Mesenchymal stem cell (in vitro differentiated cells and primary cell): ENCODE measurements around the gene NR2F1-AS1.

Experiments
- DNase-seq: peaks from one replicate; pipeline ENCODE4 v3.0.0-alpha.2; 2013
- H2AFZ ChIP-seq: one replicate; pipeline ENCODE4 v1.6.1; 2013; ENCODE audit warnings: low read depth, mild to moderate bottlenecking, control low read depth, inconsistent platforms, low read length, moderate library complexity
- H2AK5ac ChIP-seq: 2 replicates; pipeline ENCODE4 v1.6.1; 2013; ENCODE audit warnings: low read length, moderate library complexity, mild to moderate bottlenecking, inconsistent platforms; ENCODE audit not compliant: severe bottlenecking
- H2BK120ac ChIP-seq: one replicate; pipeline ENCODE4 v1.6.1; 2013; ENCODE audit warnings: low read depth, mild to moderate bottlenecking, inconsistent platforms, low read length, moderate library complexity
- H2BK12ac ChIP-seq, 2 experiments: one replicate each; pipeline ENCODE4 v1.6.1; 2013; ENCODE audit warnings: inconsistent platforms in 2 of 2, low read length in 2 of 2, mild to moderate bottlenecking in 2 of 2, moderate library complexity in 2 of 2, control low read depth in 1 of 2
- H2BK15ac ChIP-seq: one replicate; pipeline ENCODE4 v1.6.1; 2013; ENCODE audit warnings: mild to moderate bottlenecking, low read depth, inconsistent platforms; ENCODE audit not compliant: poor library complexity, severe bottlenecking
- H2BK5ac ChIP-seq: 2 replicates; pipeline ENCODE4 v1.6.1; 2013; ENCODE audit warnings: low read depth, mild to moderate bottlenecking, low read length, control low read depth, inconsistent platforms; ENCODE audit not compliant: poor library complexity, severe bottlenecking
- H3K14ac ChIP-seq, 2 experiments: one replicate each; pipeline ENCODE4 v1.6.1; 2013; ENCODE audit warnings: inconsistent platforms in 2 of 2, low read length in 2 of 2, control low read depth in 1 of 2, mild to moderate bottlenecking in 1 of 2, moderate library complexity in 1 of 2
- H3K18ac ChIP-seq, 2 experiments: one replicate each; pipeline ENCODE4 v1.6.1; 2013; ENCODE audit warnings: inconsistent platforms in 2 of 2, low read length in 2 of 2, control low read depth in 1 of 2, low read depth in 1 of 2, mild to moderate bottlenecking in 1 of 2
- H3K23ac ChIP-seq, 2 experiments: one replicate each; pipeline ENCODE4 v1.6.1; 2013; ENCODE audit warnings: inconsistent platforms in 2 of 2, low read length in 2 of 2, mild to moderate bottlenecking in 2 of 2, moderate library complexity in 2 of 2, control low read depth in 1 of 2
- H3K27ac ChIP-seq: 2 replicates; pipeline ENCODE4 v1.5.1; 2013; ENCODE audit warnings: mild to moderate bottlenecking, moderate library complexity, low read length, control low read depth, inconsistent platforms; ENCODE audit not compliant: poor library complexity, severe bottlenecking
- H3K27me3 ChIP-seq, 2 experiments: 2 replicates each; pipeline versions ENCODE4 v1.6.1 to v1.7.0; 2013; ENCODE audit warnings: low read length in 2 of 2, mild to moderate bottlenecking in 2 of 2, moderate library complexity in 2 of 2, control low read depth in 1 of 2, inconsistent platforms in 1 of 2; ENCODE audit not compliant: control insufficient read depth in 1 of 2, insufficient read depth in 1 of 2
- H3K36me3 ChIP-seq, 2 experiments: 2 replicates each; pipeline versions ENCODE4 v1.6.1 to v1.7.0; 2013; ENCODE audit warnings: low read length in 2 of 2, control low read depth in 1 of 2, inconsistent platforms in 1 of 2, low read depth in 1 of 2, mild to moderate bottlenecking in 1 of 2; ENCODE audit not compliant: insufficient read depth in 2 of 2, control insufficient read depth in 1 of 2
- H3K4ac ChIP-seq, 2 experiments: one replicate each; pipeline ENCODE4 v1.6.1; 2013; ENCODE audit warnings: inconsistent platforms in 2 of 2, low read length in 2 of 2, mild to moderate bottlenecking in 2 of 2, moderate library complexity in 2 of 2, control low read depth in 1 of 2, low read depth in 1 of 2
- H3K4me1 ChIP-seq: 2 replicates; pipeline ENCODE4 v1.6.1; 2013; ENCODE audit warnings: low read depth, low read length, control low read depth; ENCODE audit not compliant: control insufficient read depth, insufficient read depth
- H3K4me2 ChIP-seq: 2 replicates; pipeline ENCODE4 v1.6.1; 2013; ENCODE audit warnings: low read length, mild to moderate bottlenecking, inconsistent platforms; ENCODE audit not compliant: poor library complexity, severe bottlenecking
- H3K4me3 ChIP-seq, 2 experiments: 2 replicates each; pipeline versions ENCODE4 v1.5.1 to v1.7.0; 2013; ENCODE audit warnings: low read length in 2 of 2, mild to moderate bottlenecking in 2 of 2, control low read depth in 1 of 2, low read depth in 1 of 2; ENCODE audit not compliant: insufficient read depth in 1 of 2
- H3K79me1 ChIP-seq: replicated peaks from 2 replicates; pipeline ENCODE4 v1.6.1; 2013; ENCODE audit warnings: mild to moderate bottlenecking, control low read depth, low read length, inconsistent platforms; ENCODE audit not compliant: poor library complexity, severe bottlenecking
- H3K9ac ChIP-seq: 2 replicates; pipeline ENCODE4 v1.7.0; 2013; ENCODE audit warnings: mild to moderate bottlenecking, low read length, moderate library complexity
- H3K9me3 ChIP-seq: 2 replicates; pipeline ENCODE4 v1.7.0; 2013; ENCODE audit warnings: mild to moderate bottlenecking, low read length; ENCODE audit not compliant: control insufficient read depth
- H4K8ac ChIP-seq: one replicate; pipeline ENCODE4 v1.6.1; 2013; ENCODE audit warnings: inconsistent platforms, mild to moderate bottlenecking, low read length, moderate library complexity
- H4K91ac ChIP-seq: one replicate; pipeline ENCODE4 v1.6.1; 2013; ENCODE audit warnings: mild to moderate bottlenecking, low read length, inconsistent platforms
- WGBS: methylation state at CpG from one replicate; pipeline ENCODE4 v1.1.7; 2013; ENCODE audit warnings: mixed read lengths; 5-methylcytosine and 5-hydroxymethylcytosine counted together

Gene NR2F1-AS1

GRCh38 chr5:93569300-93570160, 11.5 kb downstream of the NR2F1-AS1 start:
- Histone ChIP-seq H3K4me3 (no peak overlapping the region), H3K14ac (no peak overlapping the region), H3K4me1 (peaks cover 21% of the 10 kb centered on the region), H3K18ac (peak overlapping the region in 1 of 2 experiments; percentile 72), H3K4ac (no peak overlapping the region), H3K36me3 (no peaks in the 10 kb centered on the region), H3K79me1 (peaks cover 8% of the 10 kb centered on the region), H2BK120ac (no peak overlapping the region), H4K91ac (no peak overlapping the region), H3K9ac (no peak overlapping the region), H2BK12ac (peak overlapping the region in 1 of 2 experiments; percentile 54), H2BK15ac (no peak overlapping the region), H3K27me3 (peaks cover 8 to 38% of the 10 kb centered on the region in 2 experiments), H2AK5ac (no peak overlapping the region), H3K23ac (no peak overlapping the region), H3K4me2 (no peak overlapping the region), H3K9me3 (no peaks in the 10 kb centered on the region), H3K27ac (no peak overlapping the region), H2BK5ac (no peak overlapping the region), H2AFZ (no peak overlapping the region), H4K8ac (peak overlapping the region; percentile 67)
- WGBS: 74% methylated on average over 12 of the region's 13 CpGs
- no peak for DNase-seq

- no peaks in the 10 kb centered on the region for H3K9me3 ChIP-seq
- no peaks in the 10 kb centered on the region for H3K36me3 ChIP-seq
- no peak overlapping the region for H4K91ac ChIP-seq
- WGBS: no CpG with 5 or more reads among the region's 1 CpG
- no peak overlapping the region for H2BK12ac ChIP-seq
- no peak overlapping the region for H3K9ac ChIP-seq
- DNase-seq: no peak
- H3K4ac ChIP-seq: no peak overlapping the region
- H3K14ac ChIP-seq: no peak overlapping the region
- H3K79me1 ChIP-seq: peaks cover 4% of the 10 kb centered on the region
- H3K4me3 ChIP-seq: no peak overlapping the region
- peaks cover 5 to 17% of the 10 kb centered on the region in 2 experiments for H3K27me3 ChIP-seq
- H2BK15ac ChIP-seq: no peak overlapping the region
- H3K4me2 ChIP-seq: no peak overlapping the region
- H3K18ac ChIP-seq: no peak overlapping the region
- no peak overlapping the region for H2AK5ac ChIP-seq
- H2BK120ac ChIP-seq: no peak overlapping the region
- H2AFZ ChIP-seq: no peak overlapping the region
- peaks cover 14% of the 10 kb centered on the region for H3K4me1 ChIP-seq
- no peak overlapping the region for H2BK5ac ChIP-seq
- H3K23ac ChIP-seq: no peak overlapping the region
- no peak overlapping the region for H4K8ac ChIP-seq
- no peak overlapping the region for H3K27ac ChIP-seq
Measured at GRCh38 chr5:93567424-93567823, 13.6 kb downstream of the NR2F1-AS1 start.

GRCh38 chr5:93566091-93566490, 14.9 kb downstream of the NR2F1-AS1 start:
- Histone ChIP-seq H2AK5ac (no peak overlapping the region), H3K23ac (no peak overlapping the region), H3K18ac (no peak overlapping the region), H2AFZ (no peak overlapping the region), H2BK15ac (no peak overlapping the region), H2BK12ac (no peak overlapping the region), H3K4me2 (no peak overlapping the region), H3K9me3 (no peaks in the 10 kb centered on the region), H3K27ac (no peak overlapping the region), H3K14ac (no peak overlapping the region), H3K27me3 (peaks cover 0 to 4% of the 10 kb centered on the region in 2 experiments), H4K8ac (no peak overlapping the region), H3K9ac (no peak overlapping the region), H2BK120ac (no peak overlapping the region), H2BK5ac (no peak overlapping the region), H3K79me1 (peaks cover 4% of the 10 kb centered on the region), H3K4me1 (peaks cover 7% of the 10 kb centered on the region), H3K4ac (no peak overlapping the region), H3K36me3 (no peaks in the 10 kb centered on the region), H4K91ac (no peak overlapping the region), H3K4me3 (no peak overlapping the region)
- DNase-seq: no peak

- no peak overlapping the region for H3K23ac ChIP-seq
- no peaks in the 10 kb centered on the region for H3K9me3 ChIP-seq
- no peak for DNase-seq
- H3K18ac ChIP-seq: no peak overlapping the region
- H2BK15ac ChIP-seq: no peak overlapping the region
- no peaks in the 10 kb centered on the region for H3K79me1 ChIP-seq
- H3K9ac ChIP-seq: no peak overlapping the region
- no peak overlapping the region for H2AFZ ChIP-seq
- H3K4me2 ChIP-seq: no peak overlapping the region
- no peak overlapping the region for H2BK120ac ChIP-seq
- H3K27ac ChIP-seq: no peak overlapping the region
- no peaks in the 10 kb centered on the region for H3K4me1 ChIP-seq
- WGBS: no CpG with 5 or more reads among the region's 2 CpGs
- no peak overlapping the region for H4K8ac ChIP-seq
- H3K27me3 ChIP-seq: no peaks in the 10 kb centered on the region
- no peak overlapping the region for H4K91ac ChIP-seq
- no peak overlapping the region for H2BK12ac ChIP-seq
- H3K4ac ChIP-seq: no peak overlapping the region
- no peak overlapping the region for H3K14ac ChIP-seq
- peaks cover 0 to 14% of the 10 kb centered on the region in 2 experiments for H3K36me3 ChIP-seq
- H3K4me3 ChIP-seq: no peak overlapping the region
- H2AK5ac ChIP-seq: no peak overlapping the region
- no peak overlapping the region for H2BK5ac ChIP-seq
Measured at GRCh38 chr5:93557021-93557604, 23.9 kb downstream of the NR2F1-AS1 start.
